GM12878 (cell line): ENCODE measurements around the gene NR1H4. TPM values are rescaled to one million over a fixed set of nuclear protein-coding genes. Genes with fewer than 3 reads are reported as not detected.

Source experiments
- ATAC-seq: fragments of 200-7000 bp; cut with Tn5 transposase; 3 replicates; pipeline ENCODE4 v1.9.1; 2020; ENCODE audit warnings: mild to moderate bottlenecking, moderate library complexity
- BruUV-seq: library from RNA; stranded (reverse); fragments of 400-500 nt; replicated peaks from 2 replicates; lab custom pipeline; 2021; lab: Mats Ljungman, UMichigan
- CTCF ChIA-PET: fragments of 300-600 bp; sonication (Branson Sonifier 250); formaldehyde crosslinking; extraction: SDS; loops from one replicate; lab custom pipeline; 2021; ENCODE audit warnings: inconsistent platforms; lab: Yijun Ruan, JAX
- POLR2A ChIA-PET: fragments of 350-600 bp; formaldehyde crosslinking; extraction: SDS; loops from one replicate; lab custom pipeline; 2021; ENCODE audit warnings: inconsistent platforms; lab: Charles Lee
- RAD21 ChIA-PET: fragments of 300-600 bp; sonication (Branson Sonifier 250); formaldehyde crosslinking; loops from one replicate; lab custom pipeline; 2023; ENCODE audit warnings: antibody characterized with exemption; ENCODE audit not compliant: unreplicated experiment; lab: Charles Lee
- SMC1A ChIA-PET: fragments of 300-600 bp; sonication (Branson Sonifier 250); formaldehyde crosslinking; loops from one replicate; lab custom pipeline; 2023; ENCODE audit not compliant: unreplicated experiment, uncharacterized antibody; lab: Charles Lee
- DNase-seq: peaks from one replicate; pipeline ENCODE4 v3.0.0-alpha.2; 2011; ENCODE audit warnings: low read depth, low spot score
- FAIRE-seq: peaks from 3 replicates; lab custom pipeline; 2011; peaks lifted over from hg19 to GRCh38; lab: Jason Lieb, UNC
- H2AFZ ChIP-seq: 2 replicates; pipeline ENCODE4 v1.6.0; 2011; ENCODE audit warnings: low read depth, low read length, control low read depth; ENCODE audit not compliant: control insufficient read depth
- H3K27ac ChIP-seq: 2 replicates; pipeline ENCODE4 v1.5.1; 2011; ENCODE audit warnings: control low read depth; ENCODE audit not compliant: control insufficient read depth, insufficient read depth
- H3K27me3 ChIP-seq, 2 experiments: replicated peaks in 1 of 2; 2 replicates each; pipeline versions ENCODE4 v1.6.0 to v1.6.1; 2011; ENCODE audit warnings: low read length in 1 of 2; ENCODE audit not compliant: control insufficient read depth in 2 of 2, insufficient read depth in 2 of 2
- H3K36me3 ChIP-seq, 2 experiments: 2 replicates each; pipeline ENCODE4 v1.5.1; 2011; ENCODE audit warnings: low read length in 1 of 2; ENCODE audit not compliant: control insufficient read depth in 2 of 2, insufficient read depth in 2 of 2
- H3K4me1 ChIP-seq: 2 replicates; pipeline ENCODE4 v1.6.1; 2011; ENCODE audit warnings: mild to moderate bottlenecking, low read length, moderate library complexity, mixed read lengths; ENCODE audit not compliant: control insufficient read depth, insufficient read depth
- H3K4me2 ChIP-seq: 2 replicates; pipeline ENCODE4 v1.6.0; 2011; ENCODE audit warnings: control low read depth; ENCODE audit not compliant: control insufficient read depth, insufficient read depth
- H3K4me3 ChIP-seq: fragments of 200-600 bp; sonication (generic); 2 replicates; pipeline ENCODE4 v1.5.1; 2016
- H3K79me2 ChIP-seq: 2 replicates; pipeline ENCODE4 v1.6.0; 2011; ENCODE audit warnings: low read length; ENCODE audit not compliant: control insufficient read depth, insufficient read depth
- H3K9ac ChIP-seq: 2 replicates; pipeline ENCODE4 v1.8.0; 2011; ENCODE audit warnings: low read length, control low read depth, mixed read lengths; ENCODE audit not compliant: control insufficient read depth, insufficient read depth
- H3K9me3 ChIP-seq: replicated peaks from 3 replicates; pipeline ENCODE4 v1.5.1; 2011; ENCODE audit warnings: mild to moderate bottlenecking, low read length; ENCODE audit not compliant: control insufficient read depth, insufficient read depth
- H4K20me1 ChIP-seq: 2 replicates; pipeline ENCODE4 v1.6.0; 2011; ENCODE audit not compliant: control insufficient read depth, insufficient read depth
- CREB1 ChIP-seq: IDR thresholded peaks from 2 replicates; pipeline ENCODE4 v1.6.1; 2012; ENCODE audit warnings: low read depth, mild to moderate bottlenecking, inconsistent platforms
- E2F8 ChIP-seq: fragments of 450-650 bp; IDR thresholded peaks from 2 replicates; pipeline ENCODE4 v1.6.1; 2018; ENCODE audit warnings: mild to moderate bottlenecking, low read depth, moderate library complexity; ENCODE audit not compliant: partially characterized antibody
- ESRRA ChIP-seq: IDR thresholded peaks from 2 replicates; pipeline ENCODE4 v1.6.1; 2012; ENCODE audit warnings: mild to moderate bottlenecking, low read length, improper control_type of control experiment
- FOS ChIP-seq: IDR thresholded peaks from 3 replicates; pipeline ENCODE4 v1.6.1; 2011; ENCODE audit warnings: borderline replicate concordance; ENCODE audit not compliant: insufficient read length; ENCODE audit errors: extremely low read depth
- NFYB ChIP-seq: IDR thresholded peaks from 2 replicates; pipeline ENCODE4 v1.6.1; 2011; ENCODE audit warnings: low read depth, mild to moderate bottlenecking, low read length, improper control_type of control experiment, moderate library complexity; ENCODE audit not compliant: insufficient read depth
- NR2C1 ChIP-seq: fragments of 450-650 bp; IDR thresholded peaks from 2 replicates; pipeline ENCODE4 v1.6.1; 2017; ENCODE audit warnings: antibody characterized with exemption, mild to moderate bottlenecking, moderate library complexity
- SIX5 ChIP-seq: IDR thresholded peaks from 2 replicates; pipeline ENCODE4 v1.6.1; 2011; ENCODE audit warnings: mild to moderate bottlenecking, low read depth, low read length, moderate library complexity; ENCODE audit not compliant: severe bottlenecking
- ZBTB4 ChIP-seq: fragments of 450-650 bp; formaldehyde crosslinking; IDR thresholded peaks from 2 replicates; pipeline ENCODE4 v1.4.0; 2022; ENCODE audit warnings: mild to moderate bottlenecking, moderate library complexity
- ZNF24 ChIP-seq: fragments of 450-650 bp; IDR thresholded peaks from 2 replicates; pipeline ENCODE4 v1.6.1; 2017; ENCODE audit warnings: antibody characterized with exemption, mild to moderate bottlenecking
- WGBS: methylation state at CpG from one replicate; pipeline ENCODE4 v1.1.6; 2016; ENCODE audit warnings: low lambda C conversion rate; ENCODE audit not compliant: insufficient replicate concordance, insufficient coverage; ENCODE audit errors: missing lambda C conversion rate; 5-methylcytosine and 5-hydroxymethylcytosine counted together
- in situ Hi-C: fragments of 300-500 bp; cut with MboI; formaldehyde crosslinking; loops from 9 replicates; pipeline ENCODE4 v1.14.3; 2018; ENCODE audit warnings: mixed read lengths
- intact Hi-C: fragments of 100-400 bp; cut with micrococcal nuclease; formaldehyde crosslinking; loops from one replicate; pipeline ENCODE4 v1.14.2; 2022; ENCODE audit not compliant: unreplicated experiment
- polyA plus RNA-seq, 11 experiments: library from polyadenylated mRNA; depleted of rRNA in 4 of 11; unstranded in 6 of 11; stranded (reverse) in 5 of 11; fragments of >200 nt; fragmentation: Nextera tagmentation in 4 of 11; fragmentation: Illumina TruSeq in 1 of 11; extraction: Ambion mirVana in 4 of 11; extraction: Trizol in 1 of 11; gene quantifications; 1 replicate in 1 of 11; 2 replicates in 10 of 11; pipeline versions ENCODE4 v1.2.1 to v1.2.3, GENCODE V29; 2011 to 2016; ENCODE audit warnings: inconsistent platforms in 2 of 11, missing spikeins in 2 of 11, low read depth in 1 of 11
- total RNA-seq, 4 experiments: library from RNA; depleted of rRNA in 3 of 4; stranded (reverse); fragments of >200 nt in 3 of 4; fragmentation: Illumina TruSeq in 1 of 4; extraction: Trizol in 1 of 4; gene quantifications; 2 replicates each; pipeline versions ENCODE4 v1.2.1 to v1.2.3, GENCODE V29; 2013 to 2021

The NR1H4 gene
- total and polyA plus RNA-seq, 10 of the 15 experiments (the other 5 are each of a cell fraction or from before 2014, with no cell fraction given) = 0.04 TPM; not detected in 9

GRCh38 chr12:100610666-100611430, 137.2 kb downstream of the NR1H4 start:
- H3K36me3 ChIP-seq = no peaks in the 10 kb centered on the region
- H3K27ac ChIP-seq = no peak overlapping the region
- no peaks in the 10 kb centered on the region for H4K20me1 ChIP-seq
- intact Hi-C loops = no loop called here
- in situ Hi-C loops = no loop called here
- no peak for FAIRE-seq
- no peak for TF ChIP-seq CREB1
- no peak for TF ChIP-seq SIX5
- TF ChIP-seq ZNF24 = no peak
- DNase-seq = no peak
- POLR2A ChIA-PET = no interaction called here
- SMC1A ChIA-PET = no interaction called here
- CTCF ChIA-PET = interaction anchor here (0.6 kb wide), 2 partner anchors 62 to 284 kb away, joined by 3 to 4 read pairs; no protein-coding TSS in a partner anchor
- H3K4me3 ChIP-seq = no peak overlapping the region
- RAD21 ChIA-PET = no interaction called here
- no TSS peak for BruUV-seq
- ATAC-seq = no peak
- no peak overlapping the region for H3K9ac ChIP-seq
- H3K4me1 ChIP-seq = no peaks in the 10 kb centered on the region
- 65% methylated on average over 4 of the region's 4 CpGs for WGBS
- no peak overlapping the region for H3K4me2 ChIP-seq
- no peaks in the 10 kb centered on the region for H3K79me2 ChIP-seq
- no peaks in the 10 kb centered on the region for H3K9me3 ChIP-seq
- H2AFZ ChIP-seq = no peak overlapping the region
- H3K27me3 ChIP-seq = no peaks in the 10 kb centered on the region

GRCh38 chr12:100612606-100613005, 138.9 kb downstream of the NR1H4 start:
- WGBS = 81% methylated on average over 3 of the region's 3 CpGs
- ChIA-PET SMC1A (interaction anchor here (1.8 kb wide), 1 partner anchor 19 kb away, joined by 4 read pairs; no protein-coding TSS in a partner anchor), RAD21 (no interaction called here), POLR2A (no interaction called here), CTCF (no interaction called here)
- in situ Hi-C loops (no loop called here), intact Hi-C loops (no loop called here)
- Histone ChIP-seq H3K27me3 (no peaks in the 10 kb centered on the region), H3K27ac (no peak overlapping the region), H3K4me3 (no peak overlapping the region), H4K20me1 (no peaks in the 10 kb centered on the region), H3K9me3 (no peaks in the 10 kb centered on the region), H3K79me2 (no peaks in the 10 kb centered on the region), H3K4me2 (no peak overlapping the region), H3K36me3 (no peaks in the 10 kb centered on the region), H3K4me1 (no peaks in the 10 kb centered on the region), H3K9ac (no peak overlapping the region), H2AFZ (no peak overlapping the region)
- ATAC-seq = no peak
- TF ChIP-seq NR2C1 = no peak
- TF ChIP-seq FOS = no peak
- TF ChIP-seq E2F8 = no peak
- TF ChIP-seq ESRRA = no peak
- no peak for TF ChIP-seq ZBTB4 (CRISPR knock-in tag)
- no peak for TF ChIP-seq NFYB
- no peak for FAIRE-seq
- BruUV-seq = no TSS peak
- DNase-seq = no peak
